Esophagus (tissue), 2 donors: ENCODE results near the gene LINGO4. TPM values are rescaled to one million over a fixed set of nuclear protein-coding genes. Genes with fewer than 3 reads are reported as not detected.

Experiments
- H3K27ac ChIP-seq, 2 donors: one replicate each; pipeline ENCODE4 v1.5.1; 2013; ENCODE audit warnings: low read depth in 2 of 2, mild to moderate bottlenecking in 2 of 2, inconsistent platforms in 1 of 2, low read length in 1 of 2, moderate library complexity in 1 of 2
- H3K27me3 ChIP-seq, 2 donors: one replicate each; pipeline ENCODE4 v1.6.1; 2013; ENCODE audit warnings: low read length in 2 of 2, control low read depth in 1 of 2, mild to moderate bottlenecking in 1 of 2; ENCODE audit not compliant: insufficient read depth in 2 of 2, control insufficient read depth in 1 of 2
- H3K36me3 ChIP-seq, 2 donors: one replicate each; pipeline ENCODE4 v1.6.1; 2013; ENCODE audit warnings: low read length in 1 of 2; ENCODE audit not compliant: control insufficient read depth in 2 of 2, insufficient read depth in 2 of 2
- H3K4me1 ChIP-seq, 2 donors: one replicate each; pipeline ENCODE4 v1.6.1; 2013; ENCODE audit warnings: low read length in 1 of 2; ENCODE audit not compliant: control insufficient read depth in 2 of 2, insufficient read depth in 2 of 2
- H3K4me3 ChIP-seq, 2 donors: one replicate each; pipeline ENCODE4 v1.5.1; 2013; ENCODE audit warnings: low read length in 2 of 2, mild to moderate bottlenecking in 2 of 2, low read depth in 1 of 2, moderate library complexity in 1 of 2
- H3K9me3 ChIP-seq, 2 donors: one replicate each; pipeline ENCODE4 v1.6.1; 2013; ENCODE audit warnings: mild to moderate bottlenecking in 2 of 2, low read depth in 1 of 2, low read length in 1 of 2, moderate library complexity in 1 of 2; ENCODE audit not compliant: control insufficient read depth in 2 of 2, insufficient read depth in 1 of 2
- WGBS, 2 donors: extraction: QIAGEN DNeasy Blood & Tissue Kit; methylation state at CpG; one replicate each; pipeline ENCODE4 v1.1.7; 2013; 5-methylcytosine and 5-hydroxymethylcytosine counted together
- polyA plus RNA-seq, 2 donors: library from polyadenylated mRNA; stranded (reverse); fragments of 200-250 nt; gene quantifications; one replicate each; pipeline ENCODE4 v1.2.3, GENCODE V29; 2013
- donor health status: healthy with polysubstance abuse.
- donor health status: Bipolar disorder and iron deficiency.

The LINGO4 gene
- polyA plus RNA-seq, 2 donors = 0.08 TPM; not detected in 1

GRCh38 chr1:151846686-151847237, 41.5 kb upstream of the LINGO4 start:
- H3K9me3 ChIP-seq = no peaks in the 10 kb centered on the region
- H3K27me3 ChIP-seq = no peaks in the 10 kb centered on the region
- 87 to 95% methylated on average over 8 of the region's 8 CpGs for WGBS, 2 donors

GRCh38 chr1:151846062-151846568, 40.9 kb upstream of the LINGO4 start:
- H3K27me3 ChIP-seq = no peaks in the 10 kb centered on the region

More at GRCh38 chr1:151846686-151847237, 41.5 kb upstream of the LINGO4 start:
- no peaks in the 10 kb centered on the region for H3K4me1 ChIP-seq
- H3K27ac ChIP-seq = no peak overlapping the region
- H3K4me3 ChIP-seq = no peak overlapping the region
- no peaks in the 10 kb centered on the region for H3K36me3 ChIP-seq

GRCh38 chr1:151843398-151843797, 38.2 kb upstream of the LINGO4 start:
- no peak overlapping the region for H3K27ac ChIP-seq
- H3K4me1 ChIP-seq = peaks cover 0 to 15% of the 10 kb centered on the region in 2 donors
- no peaks in the 10 kb centered on the region for H3K9me3 ChIP-seq
- no peak overlapping the region for H3K4me3 ChIP-seq
- no peaks in the 10 kb centered on the region for H3K27me3 ChIP-seq
- H3K36me3 ChIP-seq = no peaks in the 10 kb centered on the region
- WGBS, 2 donors = 79 to 81% methylated on average over 2 of the region's 2 CpGs

More at GRCh38 chr1:151846062-151846568, 40.9 kb upstream of the LINGO4 start:
- 52 to 59% methylated on average over 6 of the region's 6 CpGs for WGBS, 2 donors
- Histone ChIP-seq H3K36me3 (no peaks in the 10 kb centered on the region), H3K4me1 (no peaks in the 10 kb centered on the region), H3K4me3 (no peak overlapping the region), H3K27ac (no peak overlapping the region), H3K9me3 (no peaks in the 10 kb centered on the region)

- Histone ChIP-seq H3K36me3 (no peaks in the 10 kb centered on the region), H3K9me3 (no peaks in the 10 kb centered on the region), H3K27me3 (no peaks in the 10 kb centered on the region), H3K27ac (no peak overlapping the region), H3K4me1 (peaks cover 0 to 15% of the 10 kb centered on the region in 2 donors), H3K4me3 (no peak overlapping the region)
- WGBS, 2 donors = 88 to 91% methylated on average over 2 of the region's 2 CpGs
These were observed 35.9 kb upstream of the LINGO4 start for GRCh38 chr1:151841141-151841540.

- H3K4me1 ChIP-seq = peaks cover 0 to 15% of the 10 kb centered on the region in 2 donors
- peak overlapping the region; percentile 67 to 73 for H3K27ac ChIP-seq
- H3K4me3 ChIP-seq = peak overlapping the region; percentile 47 to 58
- H3K36me3 ChIP-seq = no peaks in the 10 kb centered on the region
- H3K9me3 ChIP-seq = no peaks in the 10 kb centered on the region
- H3K27me3 ChIP-seq = no peaks in the 10 kb centered on the region
These were observed 35.2 kb upstream of the LINGO4 start for GRCh38 chr1:151840421-151840820.

GRCh38 chr1:151839457-151840403, 34.5 kb upstream of the LINGO4 start, which contains the start of gene C2CD4D:
TSS of gene C2CD4D (minus strand) at chr1:151839820. CDS start at chr1:151838989, 831 bp downstream.
- H3K4me1 ChIP-seq = peaks cover 0 to 15% of the 10 kb centered on the region in 2 donors
- no peaks in the 10 kb centered on the region for H3K27me3 ChIP-seq
- no peaks in the 10 kb centered on the region for H3K36me3 ChIP-seq
- 5 to 7% methylated on average over 47 of the region's 47 CpGs for WGBS, 2 donors
- H3K27ac ChIP-seq = peak within 1 kb of the TSS; percentile 67 to 73
- peak within 1 kb of the TSS; percentile 47 to 58 for H3K4me3 ChIP-seq
- no peaks in the 10 kb centered on the region for H3K9me3 ChIP-seq

GRCh38 chr1:151839082-151839412, 33.8 kb upstream of the LINGO4 start:
- Histone ChIP-seq H3K9me3 (no peaks in the 10 kb centered on the region), H3K4me1 (peaks cover 0 to 15% of the 10 kb centered on the region in 2 donors), H3K27me3 (no peaks in the 10 kb centered on the region), H3K27ac (peak overlapping the region in 1 of 2 donors; percentile 26), H3K36me3 (no peaks in the 10 kb centered on the region), H3K4me3 (peak overlapping the region; percentile 47 to 58)
- 38 to 56% methylated on average over 13 to 16 of the region's 16 CpGs for WGBS, 2 donors

- Histone ChIP-seq H3K36me3 (no peaks in the 10 kb centered on the region), H3K4me3 (peak overlapping the region; percentile 27 to 47), H3K4me1 (peaks cover 0 to 15% of the 10 kb centered on the region in 2 donors), H3K27me3 (no peaks in the 10 kb centered on the region), H3K27ac (peak overlapping the region; percentile 15 to 26), H3K9me3 (no peaks in the 10 kb centered on the region)
- WGBS, 2 donors = 27 to 30% methylated on average over 101 to 117 of the region's 117 CpGs
These were observed 33.2 kb upstream of the LINGO4 start for GRCh38 chr1:151838222-151839081.

- Histone ChIP-seq H3K27ac (no peak overlapping the region), H3K4me3 (peak overlapping the region in 1 of 2 donors; percentile 47), H3K36me3 (no peaks in the 10 kb centered on the region), H3K9me3 (no peaks in the 10 kb centered on the region), H3K4me1 (peaks cover 0 to 17% of the 10 kb centered on the region in 2 donors), H3K27me3 (no peaks in the 10 kb centered on the region)
- 40 to 42% methylated on average over 24 to 26 of the region's 26 CpGs for WGBS, 2 donors
These were observed 32.6 kb upstream of the LINGO4 start for GRCh38 chr1:151837884-151838221.
